Activated naive CD8-positive, alpha-beta T cell treated with anti-CD3 and anti-CD28 coated beads, Interleukin-2, amount 50 U/mL, for 16 hours (primary cell): ENCODE results near the gene ADIPOR2.
A peak's percentile ranks its signal among the peaks of the same experiment; 100 is the strongest.

ENCODE experiments used
- DNase-seq: peaks from one replicate; pipeline ENCODE4 v3.0.0-alpha.2; 2020; ENCODE audit warnings: low read depth, low spot score

The ADIPOR2 gene

DNA sequence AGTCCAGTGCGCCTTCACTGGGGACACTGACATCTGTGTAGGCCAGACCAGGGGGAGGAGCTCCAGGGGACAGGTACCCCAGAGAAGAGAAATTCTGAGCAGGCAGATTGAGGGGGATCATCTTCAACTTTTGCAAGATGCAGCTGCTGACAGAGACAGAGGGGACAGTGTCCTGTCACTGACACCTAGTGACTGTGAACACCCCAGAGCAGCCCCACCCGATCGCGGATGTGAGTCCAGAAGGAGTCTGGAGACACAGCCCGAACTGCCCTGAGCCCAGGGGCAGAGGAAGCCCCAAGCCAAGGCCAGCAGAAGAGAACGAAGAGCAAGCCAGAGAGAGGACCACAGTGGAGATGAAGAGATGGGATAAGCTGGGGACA, 107.8 kb downstream of the ADIPOR2 start:
- DNase-seq: no peak

DNA sequence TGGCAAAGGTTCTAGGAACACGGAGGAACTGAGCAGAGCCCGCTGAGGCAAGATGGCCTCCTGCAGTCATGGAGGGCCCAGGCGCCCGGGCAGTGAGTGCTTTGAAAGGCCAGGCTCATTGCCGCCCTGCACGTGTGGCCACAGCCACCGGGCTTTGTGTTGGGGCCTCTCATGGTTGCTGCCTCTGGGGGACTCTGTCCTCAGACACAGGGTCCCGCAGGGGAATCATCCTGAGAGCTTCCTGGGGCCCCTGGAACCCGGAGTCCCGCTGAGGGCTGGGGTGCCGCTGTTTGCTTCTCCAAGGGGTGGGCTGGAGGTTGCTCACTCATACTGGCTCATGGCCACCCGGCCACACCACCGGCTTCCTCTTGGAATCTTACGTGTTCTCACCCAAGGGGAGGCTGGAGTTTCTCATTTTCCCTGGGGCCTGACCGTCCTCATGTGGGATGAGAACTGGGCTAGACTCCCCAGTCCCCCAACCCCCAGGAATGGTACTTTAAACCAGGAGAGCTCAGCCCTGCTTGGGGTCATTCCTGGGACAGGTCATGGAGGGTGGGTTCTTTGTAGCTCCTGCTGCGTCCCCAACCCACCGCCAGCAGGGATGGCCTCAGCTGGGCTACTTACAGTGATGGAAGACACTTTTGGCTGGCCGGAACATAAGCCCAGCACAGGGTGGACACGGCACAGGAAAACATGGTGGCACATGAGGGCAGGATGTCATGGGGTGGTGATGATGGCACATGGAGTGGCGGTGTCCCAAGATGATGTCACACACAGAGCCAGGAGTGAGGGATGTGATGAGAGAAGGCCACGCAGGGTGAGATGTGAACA, 108.4 kb downstream of the ADIPOR2 start:
- no peak for DNase-seq

DNA sequence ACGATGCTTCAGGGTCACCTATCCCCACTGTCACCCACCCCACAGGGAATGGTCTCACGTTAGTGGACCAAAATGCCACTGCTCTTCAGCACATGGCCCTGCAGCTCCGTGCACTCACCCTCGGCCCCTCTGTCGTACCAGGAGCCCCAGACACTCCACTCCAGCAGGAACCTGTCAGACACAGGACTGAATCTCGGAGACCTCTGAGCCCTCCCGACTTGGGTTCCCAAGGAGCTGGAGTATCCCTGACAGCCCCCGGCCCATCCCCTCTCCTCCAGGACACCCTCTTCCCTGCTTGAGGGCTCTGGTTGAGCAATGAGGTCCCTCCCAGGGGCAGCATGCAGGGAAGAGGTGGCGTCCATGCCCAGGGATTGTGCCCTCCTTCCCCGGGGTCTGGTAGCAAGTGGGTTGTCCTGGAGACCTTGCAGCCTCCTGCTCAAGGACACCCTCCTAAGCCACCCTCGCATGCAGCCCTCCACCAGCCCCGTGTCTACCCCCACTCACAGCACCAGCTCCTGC, 109.1 kb downstream of the ADIPOR2 start:
- DNase-seq: no peak

DNA sequence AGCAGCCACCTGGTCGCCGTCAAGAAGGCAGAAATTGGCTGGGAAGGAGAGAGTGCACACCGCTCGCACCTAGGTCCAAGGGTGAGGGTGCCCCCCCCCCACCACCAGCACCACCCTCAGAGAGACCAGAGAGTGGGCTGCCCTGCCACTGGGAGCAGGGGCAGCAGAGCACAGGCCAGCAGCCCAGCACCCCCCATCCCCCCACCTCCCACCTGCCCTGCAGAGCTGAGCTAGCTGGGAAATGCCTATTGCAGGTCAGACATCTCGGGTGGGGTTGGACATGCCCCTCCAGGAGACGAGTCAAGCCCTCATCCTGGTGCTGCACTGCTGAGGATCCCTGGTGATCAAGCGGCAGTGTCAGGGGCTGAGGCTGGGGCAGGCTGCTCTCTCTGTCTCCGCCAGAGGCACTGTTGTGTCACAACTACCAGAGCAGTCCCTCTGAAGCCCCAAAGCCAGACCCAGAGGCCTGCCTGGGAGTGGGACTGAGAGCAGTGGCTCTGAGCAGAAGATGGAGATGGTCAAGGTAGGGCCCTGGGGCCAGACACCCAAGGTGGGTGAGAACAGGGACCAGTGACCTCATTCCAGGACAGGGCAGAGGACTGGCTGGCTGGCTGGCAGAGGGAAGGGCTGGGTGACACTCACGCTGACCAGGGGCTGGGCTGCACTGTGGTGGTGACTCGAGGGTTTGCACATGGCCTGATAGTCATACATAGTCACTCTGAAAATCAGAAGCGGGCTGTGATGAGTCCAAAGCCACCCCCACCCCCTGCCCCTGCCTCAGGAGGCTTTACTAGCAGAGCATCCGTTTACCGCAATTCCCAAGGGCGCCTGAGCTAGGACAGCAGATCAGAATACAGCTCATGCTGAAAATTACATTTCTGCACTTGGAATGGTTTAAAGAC, 109.8 kb downstream of the ADIPOR2 start:
- DNase-seq: no peak

DNA sequence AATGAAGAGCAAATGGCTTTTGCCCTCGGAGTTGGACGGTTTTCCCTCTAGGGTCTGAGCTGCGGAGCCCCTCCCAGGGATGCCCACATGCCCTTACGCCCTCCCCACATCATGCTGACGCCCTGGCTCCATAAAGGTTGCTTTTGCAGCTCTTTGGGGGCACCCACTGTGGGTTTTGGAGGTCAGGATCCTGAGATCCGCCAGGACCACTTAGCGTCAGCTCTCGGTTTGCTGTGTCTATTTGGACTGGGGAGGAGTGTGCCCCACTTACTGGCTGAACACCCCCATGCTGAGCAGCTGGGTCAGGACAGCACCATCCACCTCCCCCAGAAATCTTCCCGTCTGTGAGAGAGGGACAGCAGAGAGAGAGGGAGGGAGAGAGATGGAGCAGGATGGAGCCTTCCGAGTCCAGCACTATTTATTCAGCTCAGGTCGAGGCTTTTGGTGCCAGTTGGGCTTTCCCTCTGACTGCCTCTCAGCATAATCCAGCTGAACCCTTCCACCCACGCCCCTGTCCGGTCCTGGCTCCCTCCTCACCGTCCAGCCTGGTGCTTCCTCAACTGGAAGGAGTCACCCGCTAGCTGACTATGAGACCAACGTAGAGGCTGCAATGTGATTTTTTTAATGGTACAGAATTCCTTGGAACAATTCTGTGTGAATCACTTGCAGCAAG, 110.6 kb downstream of the ADIPOR2 start:
- DNase-seq: no peak

DNA sequence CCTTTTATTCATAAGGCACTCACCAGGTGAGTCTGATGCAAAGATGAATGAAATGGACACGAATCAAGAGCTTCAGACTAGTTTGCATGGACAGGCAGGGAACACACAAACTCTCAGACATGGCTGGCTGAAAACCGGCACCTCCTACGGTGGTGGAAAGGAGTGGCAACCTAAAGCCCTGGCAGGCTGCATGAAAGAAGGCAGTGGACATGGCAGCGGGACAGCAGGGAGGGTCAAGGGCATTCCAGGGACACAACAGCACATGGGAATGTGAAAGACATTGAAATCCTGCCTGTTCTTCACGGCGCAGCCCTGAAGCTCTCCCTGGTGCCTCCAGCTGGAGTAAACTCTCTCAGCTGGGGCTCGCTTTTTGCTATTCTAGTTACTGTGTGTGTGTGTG, 112.9 kb downstream of the ADIPOR2 start:
- DNase-seq: no peak

DNA sequence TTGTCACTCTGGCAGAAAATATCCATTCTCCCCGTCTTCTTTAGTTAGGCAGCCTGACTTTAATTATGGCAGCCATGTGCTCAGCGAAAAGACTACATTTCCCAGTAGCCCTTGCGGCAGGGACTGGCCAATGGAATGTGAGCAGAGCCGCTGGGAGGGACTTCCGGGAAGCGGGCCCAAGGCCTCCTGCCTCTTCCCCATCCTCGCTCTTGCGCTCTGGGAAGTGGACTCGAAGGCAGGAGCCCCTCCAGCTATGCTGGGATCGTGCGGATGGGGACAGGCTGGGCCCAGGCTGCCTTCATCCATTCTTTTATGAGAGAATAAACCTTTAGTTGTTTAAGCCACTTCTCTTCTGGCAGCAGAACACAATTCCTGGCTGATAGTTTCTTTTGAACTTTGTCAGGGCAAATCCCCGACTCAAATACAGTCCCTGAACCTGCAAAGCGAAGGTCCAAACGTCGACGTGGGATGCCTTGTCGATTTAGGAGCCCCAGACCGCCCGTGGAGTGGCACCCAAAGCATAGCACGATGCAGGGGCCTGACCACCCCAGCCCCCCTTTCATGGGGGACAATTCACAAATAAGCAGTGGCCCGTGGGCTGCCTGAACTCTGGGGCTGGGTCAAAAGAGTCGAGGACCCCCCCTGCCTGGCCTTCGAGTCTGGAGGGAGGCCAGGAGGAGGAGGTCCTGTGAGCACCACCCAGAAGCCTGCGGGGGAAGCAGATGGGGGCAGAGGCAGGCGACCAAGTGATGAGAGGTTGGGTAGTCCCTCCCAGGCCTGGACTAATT, 113.9 kb downstream of the ADIPOR2 start:
- peak; percentile 73 for DNase-seq

DNA sequence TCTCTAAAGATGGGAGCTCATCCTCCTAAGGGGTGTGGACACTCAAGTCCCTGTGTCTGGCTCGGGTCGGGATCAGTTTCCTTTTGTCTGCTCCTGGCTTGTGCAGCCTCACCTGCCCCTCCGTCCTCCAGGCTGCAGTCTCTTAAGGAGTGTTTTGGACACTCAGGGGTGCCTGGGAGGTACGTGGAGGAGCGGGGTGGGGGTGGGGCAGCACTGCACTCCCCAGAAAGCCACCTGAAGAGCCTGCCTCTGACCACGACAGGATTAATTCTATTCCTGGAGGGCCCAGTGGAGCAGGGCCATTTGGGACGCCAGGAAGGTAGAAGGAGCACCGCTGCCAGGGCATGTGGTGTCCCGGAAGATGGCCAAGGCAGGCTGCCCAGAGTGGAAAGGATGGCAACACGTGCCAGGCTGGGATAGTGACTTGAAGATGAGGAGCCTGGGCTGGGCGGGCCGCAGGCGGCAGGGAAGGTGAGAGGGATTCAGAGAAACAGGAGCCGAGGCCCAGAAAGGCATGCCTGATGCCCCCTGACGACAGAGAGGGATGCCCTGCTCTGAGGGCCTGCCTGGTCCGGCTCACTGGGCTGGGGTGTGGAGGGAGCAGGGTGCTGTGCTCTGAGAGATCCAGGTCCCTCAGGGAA, 114.7 kb downstream of the ADIPOR2 start:
- no peak for DNase-seq

DNA sequence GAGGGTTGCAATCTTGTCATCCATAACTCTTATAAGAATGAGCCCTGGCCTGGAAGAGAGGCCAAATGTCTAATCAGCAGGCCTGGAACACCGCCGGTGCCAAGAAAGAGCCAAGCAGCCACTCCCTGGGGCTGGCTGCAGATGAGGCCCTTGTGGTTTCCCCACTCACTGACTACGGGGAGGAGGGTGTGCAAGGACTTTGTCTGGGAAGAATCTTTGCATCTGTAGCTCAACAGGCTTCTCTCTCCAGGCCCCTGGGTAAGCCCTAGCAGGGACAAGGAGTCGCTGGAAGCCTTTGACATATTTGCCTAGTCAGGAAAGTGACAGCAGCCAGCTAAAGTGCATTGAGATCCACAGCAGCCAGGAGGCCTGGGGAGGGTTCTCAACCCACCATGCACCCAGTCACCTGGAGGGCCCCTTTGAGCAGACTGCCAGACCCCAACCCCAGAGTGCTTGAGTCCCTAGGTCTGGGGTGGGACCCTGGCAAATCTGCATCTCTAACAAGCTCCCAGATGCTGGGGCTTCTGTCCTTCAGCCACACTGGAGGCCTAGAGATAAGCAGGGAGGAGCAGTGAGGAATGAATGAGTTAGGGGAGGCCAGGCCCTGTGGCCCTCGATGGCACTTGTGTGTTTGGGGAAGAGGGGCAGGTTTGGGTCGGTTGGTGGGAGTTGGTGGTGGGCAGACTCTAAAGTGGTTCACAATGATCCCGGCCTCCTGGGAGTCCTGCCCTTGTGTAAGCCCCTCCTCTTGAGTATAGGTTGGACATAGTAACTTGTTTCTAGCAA, 115.6 kb downstream of the ADIPOR2 start:
- no peak for DNase-seq

DNA sequence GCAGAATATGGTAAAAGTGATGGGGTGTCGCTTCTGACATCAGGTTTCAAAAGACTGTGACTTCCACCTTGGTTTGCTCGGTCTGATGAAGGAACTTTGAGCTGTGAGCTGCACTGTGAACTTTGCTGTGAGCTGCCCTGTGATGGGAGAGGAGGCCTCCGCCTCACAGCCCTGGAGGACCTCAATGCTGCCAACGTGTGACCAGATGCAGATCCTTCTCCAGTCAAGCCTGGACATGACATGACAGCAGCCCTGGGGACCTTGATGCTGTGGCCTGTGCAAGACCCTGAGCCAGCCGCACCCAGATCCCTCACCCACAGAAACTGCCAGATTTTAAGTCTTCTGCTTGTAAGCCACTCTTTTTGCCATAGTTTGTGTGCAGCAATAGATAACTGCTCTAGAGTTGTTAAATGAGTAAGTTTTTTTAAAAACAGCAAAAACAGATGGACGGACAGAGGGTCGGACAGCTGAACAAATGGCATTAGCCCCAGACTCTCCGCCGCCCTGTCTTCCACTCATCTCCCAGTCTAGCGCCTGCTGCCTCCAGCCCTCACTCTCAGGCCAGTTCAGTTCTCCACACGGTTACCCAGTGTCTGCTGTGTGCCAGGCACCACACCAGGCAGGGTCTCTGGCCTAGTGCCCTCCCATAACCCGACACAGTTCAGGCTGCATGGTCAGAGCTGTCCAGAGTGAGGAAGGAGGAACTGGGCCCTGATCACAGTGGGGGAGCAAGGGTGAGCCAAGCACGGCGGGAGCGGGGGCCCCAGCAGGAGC, 116.4 kb downstream of the ADIPOR2 start:
- DNase-seq: no peak

DNA sequence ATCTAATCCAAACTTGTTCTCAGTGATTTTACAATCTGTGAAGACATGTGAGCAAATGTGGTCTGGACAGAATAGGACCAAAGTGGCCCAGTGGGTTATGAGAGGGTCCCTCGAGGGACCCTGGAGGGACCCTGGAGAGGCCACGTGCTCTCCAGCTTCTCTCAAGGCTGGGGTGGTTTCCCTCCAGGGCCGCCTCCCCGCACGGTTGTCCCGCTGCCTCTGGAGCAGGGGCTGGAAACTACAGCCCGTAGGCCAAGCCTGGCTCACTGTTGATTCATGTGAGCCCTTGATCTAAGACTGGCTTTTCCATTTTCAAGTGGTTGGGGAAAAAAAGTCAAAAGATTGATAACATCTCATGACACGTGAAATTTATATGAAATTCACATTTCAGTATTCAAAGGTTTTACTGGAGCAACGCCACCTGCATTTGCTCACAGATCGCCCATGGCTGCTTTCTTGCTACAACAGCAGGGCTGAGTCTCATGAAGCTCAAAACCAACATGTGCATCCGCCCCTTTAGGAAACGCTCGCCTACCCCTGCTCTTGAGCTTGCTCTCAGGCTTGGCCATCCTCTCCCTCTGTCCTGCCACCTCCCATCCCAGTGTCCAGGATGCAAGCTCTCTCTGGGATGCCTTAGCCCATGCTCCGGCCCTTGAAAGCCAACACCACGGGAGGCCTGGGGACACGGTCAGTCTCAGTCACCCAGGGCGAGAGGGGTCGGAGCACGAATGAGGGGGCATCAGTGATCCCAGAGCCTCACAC, 117.3 kb downstream of the ADIPOR2 start:
- no peak for DNase-seq

DNA sequence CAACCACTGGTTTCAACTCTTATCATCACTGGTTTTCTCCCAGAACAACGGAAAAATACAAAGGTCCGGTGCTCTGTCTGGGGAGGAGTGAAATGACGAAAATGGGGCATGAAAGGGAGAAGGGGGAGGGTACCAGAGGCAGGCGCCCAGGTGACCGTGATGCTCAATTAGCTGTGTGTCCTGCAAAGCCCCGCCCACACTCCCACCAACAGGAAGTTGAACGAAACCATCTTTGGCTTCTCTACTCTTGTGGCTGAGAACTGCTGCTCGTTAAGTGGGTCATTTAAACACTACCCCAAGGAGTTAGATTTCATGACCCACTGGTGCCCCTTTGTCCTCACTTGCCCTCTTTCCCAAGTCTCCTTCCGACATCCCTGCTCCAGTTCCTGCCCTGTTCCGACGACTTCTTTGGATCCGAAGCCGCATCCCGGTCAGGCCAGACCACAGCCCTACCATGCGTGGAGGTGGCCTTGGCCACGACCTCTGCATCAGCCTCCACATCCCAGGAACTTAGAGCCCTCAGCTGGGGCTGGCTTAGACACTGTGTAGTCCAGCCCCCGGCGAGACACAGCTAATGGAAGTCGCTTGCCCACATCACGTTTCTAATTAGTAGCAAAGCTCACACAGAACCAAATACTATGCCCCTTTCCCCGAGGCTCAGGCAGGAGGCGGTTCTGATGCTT, 118.1 kb downstream of the ADIPOR2 start:
- DNase-seq: no peak

DNA sequence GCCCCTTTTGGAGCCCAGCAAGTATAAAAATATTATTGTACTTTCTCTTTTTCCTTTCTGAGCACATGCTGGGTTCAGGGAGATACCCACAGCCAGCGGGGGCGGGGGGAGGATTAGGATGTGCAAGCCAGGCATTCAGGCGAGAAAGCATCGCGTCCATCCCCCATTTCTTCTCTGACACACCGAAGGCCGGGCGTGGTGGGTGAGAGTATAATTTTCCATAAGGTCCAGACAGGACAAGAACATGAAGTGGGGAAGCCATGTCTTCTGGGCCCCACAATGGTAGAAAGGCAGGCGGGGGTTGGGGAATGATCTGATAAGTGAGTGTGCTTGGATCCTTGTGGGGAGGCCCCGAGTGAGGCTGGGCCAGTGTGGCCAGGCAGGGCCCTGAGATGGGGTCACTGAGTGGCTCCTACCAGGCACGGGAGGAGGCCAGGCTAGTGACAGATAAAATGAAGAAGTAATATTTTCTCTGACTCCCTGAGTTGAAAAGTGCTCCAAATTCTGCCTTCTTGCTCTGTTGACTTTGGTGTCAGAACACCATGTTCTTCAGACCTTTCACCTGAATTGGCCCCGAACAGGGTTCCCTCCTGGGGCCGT, 118.8 kb downstream of the ADIPOR2 start:
- DNase-seq: no peak

DNA sequence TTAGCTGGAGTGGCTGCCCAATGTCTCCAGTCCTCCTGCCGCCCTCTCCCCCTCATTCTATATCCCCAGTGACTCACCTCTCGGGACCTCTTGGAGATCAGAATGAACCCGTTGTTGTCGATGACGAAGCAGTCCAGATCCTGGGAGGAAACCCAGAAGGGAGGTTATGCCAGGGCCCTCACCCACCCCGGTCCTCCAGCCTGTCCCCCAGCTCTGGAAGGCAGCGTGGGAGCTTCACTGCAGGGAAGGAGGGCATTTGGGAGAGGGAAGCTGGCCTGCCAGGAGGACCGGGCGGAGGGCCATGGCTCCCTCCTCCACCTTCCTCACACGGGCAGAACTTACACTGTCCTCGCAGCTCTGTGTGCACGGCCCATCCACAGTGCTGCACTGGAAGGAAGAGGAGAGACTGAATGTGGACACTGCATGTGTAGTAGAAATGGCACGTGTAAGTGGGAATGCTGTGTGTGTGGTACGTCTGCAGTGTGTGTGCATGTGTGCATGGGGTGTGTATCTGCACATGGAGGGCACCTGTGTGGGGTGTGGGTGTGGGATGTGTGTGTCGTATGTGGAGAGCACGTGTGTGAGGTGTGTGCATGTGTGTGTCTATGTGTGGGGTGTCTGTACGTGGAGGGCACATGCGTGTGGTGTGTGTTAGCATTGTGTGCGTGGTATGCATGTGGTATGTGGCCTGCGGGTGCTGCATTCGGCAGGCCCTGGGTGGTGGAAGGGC, 119.5 kb downstream of the ADIPOR2 start:
- no peak for DNase-seq

DNA sequence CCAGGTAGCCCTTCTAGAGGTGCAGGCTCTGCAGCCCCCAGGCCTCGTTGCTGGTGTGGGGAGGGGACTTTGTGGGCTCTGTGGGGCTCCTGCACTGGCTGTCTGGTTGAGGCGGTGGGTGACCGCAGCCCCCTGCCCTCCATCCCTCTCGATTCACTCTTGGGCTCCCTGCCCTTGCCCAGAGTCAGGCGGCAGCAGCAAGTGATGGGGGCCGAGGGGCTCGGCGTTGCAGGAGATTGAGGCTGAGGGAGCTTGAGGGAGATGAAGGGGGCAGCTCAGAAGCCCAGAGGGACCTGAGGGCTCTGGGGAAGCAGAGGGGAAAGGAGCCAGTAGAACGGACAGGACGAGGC, 120.0 kb downstream of the ADIPOR2 start:
- DNase-seq: no peak

DNA sequence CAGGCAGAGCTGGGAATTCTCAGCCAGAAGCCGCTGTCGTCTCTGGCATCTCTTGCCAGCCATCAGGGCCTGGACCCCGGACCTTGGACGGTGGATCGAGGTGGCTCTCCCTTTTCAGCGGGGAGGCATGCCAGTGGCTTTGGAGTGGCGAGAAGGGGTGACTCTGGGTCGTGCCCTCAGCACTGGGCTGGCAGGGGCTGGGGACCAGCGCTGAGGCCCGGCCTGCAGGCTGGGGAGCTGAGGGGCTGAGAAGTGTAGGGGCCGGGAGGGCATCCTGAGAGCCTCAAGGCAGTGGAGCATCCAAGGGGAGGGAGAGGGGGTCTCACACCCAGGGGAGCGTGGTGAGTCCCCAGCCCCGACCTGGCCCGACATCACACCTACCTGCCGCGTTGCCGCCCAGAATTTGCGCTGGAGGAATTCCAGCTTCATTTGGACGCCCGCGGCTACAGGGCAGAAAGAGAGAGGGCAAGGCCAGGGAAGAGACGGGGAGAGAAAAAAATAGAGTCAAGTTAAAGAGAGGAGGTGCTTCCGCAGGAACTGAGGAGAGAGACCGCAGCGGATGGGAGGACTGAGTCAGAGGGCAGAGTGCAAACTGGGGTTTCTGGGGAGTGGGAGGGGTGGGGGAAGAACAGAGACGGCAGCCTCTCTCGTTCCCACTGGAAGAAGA, 120.5 kb downstream of the ADIPOR2 start:
- no peak for DNase-seq
